PC-9 (cell line): ENCODE data around the gene FHAD1. TPM values are rescaled to one million over a fixed set of nuclear protein-coding genes. Genes with fewer than 3 reads are reported as not detected.

Experiments
- BruUV-seq: library from RNA; stranded (reverse); fragments of 400-500 nt; replicated peaks from 2 replicates; lab custom pipeline; 2021; lab: Mats Ljungman, UMichigan
- CTCF ChIA-PET: fragments of 300-600 bp; sonication (Branson Sonifier 250); formaldehyde crosslinking; loops from one replicate; lab custom pipeline; 2022; ENCODE audit warnings: antibody characterized with exemption; lab: Charles Lee
- POLR2A ChIA-PET: fragments of 300-600 bp; sonication (Branson Sonifier 250); formaldehyde crosslinking; loops from one replicate; lab custom pipeline; 2022; ENCODE audit warnings: antibody characterized with exemption; ENCODE audit not compliant: unreplicated experiment; lab: Charles Lee
- DNase-seq, 2 experiments: peaks; one replicate each; pipeline versions ENCODE4 v3.0.0 to v3.0.0-alpha.2; 2015 to 2022; ENCODE audit warnings: mixed read lengths in 1 of 2
- H2AFZ ChIP-seq: fragments of 200-600 bp; sonication (generic); 2 replicates; pipeline ENCODE4 v1.8.1; 2017; ENCODE audit warnings: antibody characterized with exemption
- H3F3A ChIP-seq: fragments of 200-600 bp; sonication (generic); 2 replicates; pipeline ENCODE4 v1.8.1; 2017; ENCODE audit warnings: antibody characterized with exemption, mild to moderate bottlenecking, low read depth; ENCODE audit not compliant: insufficient read depth
- H3K27ac ChIP-seq: fragments of 200-600 bp; sonication (generic); 2 replicates; pipeline ENCODE4 v1.6.1; 2016; ENCODE audit warnings: mixed run types
- H3K27me3 ChIP-seq: fragments of 200-600 bp; sonication (generic); 2 replicates; pipeline ENCODE4 v1.6.1; 2016; ENCODE audit warnings: low read depth, mixed run types; ENCODE audit not compliant: insufficient read depth
- H3K36me3 ChIP-seq: fragments of 200-600 bp; sonication (generic); 2 replicates; pipeline ENCODE4 v1.6.1; 2016; ENCODE audit warnings: low read depth, mixed run types
- H3K4me1 ChIP-seq: fragments of 200-600 bp; sonication (generic); replicated peaks from 2 replicates; pipeline ENCODE4 v1.6.1; 2016; ENCODE audit warnings: mixed run types; ENCODE audit not compliant: insufficient read depth
- H3K4me2 ChIP-seq: fragments of 200-600 bp; sonication (generic); 2 replicates; pipeline ENCODE4 v1.6.1; 2017; ENCODE audit warnings: mixed run types
- H3K4me3 ChIP-seq: fragments of 200-600 bp; sonication (generic); 2 replicates; pipeline ENCODE4 v1.6.1; 2016; ENCODE audit warnings: mixed run types
- H3K79me2 ChIP-seq: fragments of 200-600 bp; sonication (generic); 2 replicates; pipeline ENCODE4 v1.6.1; 2017; ENCODE audit warnings: low read depth, mixed run types
- H3K9me2 ChIP-seq: fragments of 200-600 bp; sonication (generic); 2 replicates; pipeline ENCODE4 v1.8.1; 2017; ENCODE audit warnings: mild to moderate bottlenecking; ENCODE audit not compliant: insufficient read depth
- H3K9me3 ChIP-seq: fragments of 200-600 bp; sonication (generic); 2 replicates; pipeline ENCODE4 v1.8.1; 2016; ENCODE audit warnings: low read depth; ENCODE audit not compliant: insufficient read depth
- H4K20me1 ChIP-seq: fragments of 200-600 bp; sonication (generic); 2 replicates; pipeline ENCODE4 v1.8.1; 2017; ENCODE audit not compliant: insufficient read depth
- EZH2 ChIP-seq: fragments of 200-600 bp; sonication (generic); IDR thresholded peaks from 2 replicates; pipeline ENCODE4 v1.8.0; 2017; ENCODE audit warnings: antibody characterized with exemption, low read depth
- intact Hi-C: fragments of 100-400 bp; cut with micrococcal nuclease; formaldehyde crosslinking; loops from one replicate; pipeline ENCODE4 v1.10.0; 2022; ENCODE audit not compliant: unreplicated experiment
- total RNA-seq: library from RNA; stranded (reverse); gene quantifications from 2 replicates; pipeline ENCODE4 v1.2.3, GENCODE V29; 2021
- TF ChIP-seq, protein P1 (sequence below): fragments of 200-600 bp; sonication (generic); conservative IDR thresholded peaks from 2 replicates; pipeline ENCODE4 v1.6.1; 2017; ENCODE audit warnings: mixed run types, antibody characterized with exemption, mild to moderate bottlenecking, moderate library complexity

FHAD1 gene
- total RNA-seq, 1 experiment from 2014 or later = 6.9 TPM

DNA sequence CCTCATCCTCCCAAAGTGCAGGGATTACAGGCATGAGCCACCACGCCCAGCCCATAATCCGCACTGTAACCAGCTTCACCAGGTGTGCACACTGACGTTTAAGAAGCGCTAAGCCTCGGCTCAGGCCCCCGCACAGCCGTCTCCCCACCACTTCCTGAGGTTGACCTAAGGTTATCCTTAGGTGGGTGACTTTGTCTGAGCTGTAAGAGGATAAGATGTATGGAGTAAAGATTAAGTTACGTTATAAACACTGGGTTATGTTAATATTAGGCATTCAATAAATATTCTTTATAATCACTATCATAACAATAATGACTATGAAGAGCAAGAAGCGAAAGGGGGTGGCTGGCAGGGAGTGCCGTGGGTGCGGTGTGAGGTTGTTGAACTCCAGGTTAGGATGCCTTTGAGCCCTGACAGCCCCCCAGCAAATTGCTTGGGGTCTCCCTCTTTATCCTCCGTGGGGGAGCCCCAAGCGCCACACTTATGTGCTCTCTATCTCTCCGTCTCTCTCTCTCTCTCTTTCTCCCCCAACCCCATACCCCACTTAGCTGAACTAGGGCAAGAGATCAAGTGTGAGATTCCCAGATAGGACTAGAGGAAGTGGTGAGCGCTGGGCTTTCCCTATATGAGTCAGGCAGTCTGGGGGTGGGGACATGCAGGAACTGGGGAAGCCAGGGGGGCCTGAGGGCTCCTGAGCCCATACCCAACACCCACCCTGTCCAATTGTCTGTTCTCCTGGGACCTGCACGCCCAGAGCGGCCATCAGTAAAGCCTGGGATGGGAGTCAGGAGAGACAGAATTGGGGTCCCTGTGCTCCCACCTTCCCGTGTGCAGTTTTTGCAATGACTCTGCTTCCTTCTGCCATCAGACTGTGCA, 170.3 kb downstream of the FHAD1 start:
- CTCF ChIA-PET = no interaction called here
- POLR2A ChIA-PET = no interaction called here
- no peaks in the 10 kb centered on the region for H3K9me3 ChIP-seq
- no peak for TF ChIP-seq EZH2
- DNase-seq = peak; percentile 75 to 76
- peaks cover 87% of the 10 kb centered on the region for H3K79me2 ChIP-seq
- 0 out of 2 replicates have a peak, but pooled peaks cover 6% of the 10 kb centered on the region for H3K36me3 ChIP-seq
- intact Hi-C loops = loop anchor here (2.0 to 5.0 kb wide), 3 partner anchors 60 to 265 kb away; partner anchors contain the start of gene TMEM51
- H3K27ac ChIP-seq = peak overlapping the region; percentile 87
- BruUV-seq = no TSS peak
- no peaks in the 10 kb centered on the region for H3K9me2 ChIP-seq
- H3F3A ChIP-seq = peaks cover 29% of the 10 kb centered on the region
- H3K4me3 ChIP-seq = peak overlapping the region; percentile 39; the same call in 1 of the 2 replicates
- peak overlapping the region; percentile 77 for H3K4me2 ChIP-seq
- no peaks in the 10 kb centered on the region for H3K27me3 ChIP-seq
- peaks cover 45% of the 10 kb centered on the region for H3K4me1 ChIP-seq
- H4K20me1 ChIP-seq = peaks cover 4% of the 10 kb centered on the region; the same call in 1 of the 2 replicates
- no peak overlapping the region for H2AFZ ChIP-seq

DNA sequence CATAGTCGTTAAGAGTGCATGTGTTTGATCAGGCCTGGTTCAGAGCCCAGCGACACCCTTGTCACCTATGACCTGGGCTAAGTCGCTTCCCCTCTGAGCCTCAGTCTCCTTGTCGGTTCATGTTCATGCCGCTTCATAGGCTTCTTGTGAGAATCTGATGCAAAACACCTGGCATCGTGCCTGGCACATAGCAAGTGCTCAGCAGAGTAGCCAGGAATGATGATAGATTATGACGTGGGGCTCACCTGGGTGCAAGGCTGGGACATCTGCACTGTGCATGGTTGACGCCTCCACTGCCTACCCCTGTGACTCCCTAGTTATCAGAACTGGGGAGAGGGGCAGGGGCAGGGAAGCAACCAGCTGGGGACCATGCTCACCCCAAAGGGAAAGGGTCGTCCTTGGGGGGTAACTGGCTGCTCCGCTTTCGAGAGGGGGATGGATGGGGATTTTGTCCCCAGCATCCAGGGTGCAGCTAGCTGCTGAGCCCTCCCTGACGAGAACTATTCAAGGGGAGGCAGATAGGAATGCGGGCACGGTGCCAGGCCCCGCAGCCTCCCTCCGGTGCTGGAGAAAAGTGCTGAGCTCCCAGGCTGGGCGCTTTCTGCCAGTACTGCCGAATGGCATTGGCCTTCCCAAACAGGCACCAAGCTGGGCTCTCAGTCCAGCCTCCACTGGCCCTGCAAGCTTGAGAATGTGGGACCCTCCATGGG, 171.9 kb downstream of the FHAD1 start:
- Histone ChIP-seq H3K4me2 (no peak overlapping the region), H3K9me3 (no peaks in the 10 kb centered on the region), H2AFZ (no peak overlapping the region), H3K4me1 (peaks cover 42% of the 10 kb centered on the region), H3K36me3 (0 out of 2 replicates have a peak, but pooled peaks cover 6% of the 10 kb centered on the region), H4K20me1 (peaks cover 6% of the 10 kb centered on the region; the same call in 1 of the 2 replicates), H3K27me3 (no peaks in the 10 kb centered on the region), H3F3A (peaks cover 36% of the 10 kb centered on the region), H3K79me2 (peaks cover 85% of the 10 kb centered on the region), H3K9me2 (no peaks in the 10 kb centered on the region), H3K4me3 (no peak overlapping the region), H3K27ac (no peak overlapping the region)
- BruUV-seq = no TSS peak
- ChIA-PET CTCF (no interaction called here), POLR2A (interaction anchor here (0.6 to 0.7 kb wide), 2 partner anchors 86 to 96 kb away, joined by 3 read pairs; no protein-coding TSS in a partner anchor)
- intact Hi-C loops = loop anchor here (5.0 kb wide), 1 partner anchor 267 kb away; the partner anchor contains the start of gene TMEM51
- TF ChIP-seq EZH2 = no peak
- TF ChIP-seq, protein P1, sequence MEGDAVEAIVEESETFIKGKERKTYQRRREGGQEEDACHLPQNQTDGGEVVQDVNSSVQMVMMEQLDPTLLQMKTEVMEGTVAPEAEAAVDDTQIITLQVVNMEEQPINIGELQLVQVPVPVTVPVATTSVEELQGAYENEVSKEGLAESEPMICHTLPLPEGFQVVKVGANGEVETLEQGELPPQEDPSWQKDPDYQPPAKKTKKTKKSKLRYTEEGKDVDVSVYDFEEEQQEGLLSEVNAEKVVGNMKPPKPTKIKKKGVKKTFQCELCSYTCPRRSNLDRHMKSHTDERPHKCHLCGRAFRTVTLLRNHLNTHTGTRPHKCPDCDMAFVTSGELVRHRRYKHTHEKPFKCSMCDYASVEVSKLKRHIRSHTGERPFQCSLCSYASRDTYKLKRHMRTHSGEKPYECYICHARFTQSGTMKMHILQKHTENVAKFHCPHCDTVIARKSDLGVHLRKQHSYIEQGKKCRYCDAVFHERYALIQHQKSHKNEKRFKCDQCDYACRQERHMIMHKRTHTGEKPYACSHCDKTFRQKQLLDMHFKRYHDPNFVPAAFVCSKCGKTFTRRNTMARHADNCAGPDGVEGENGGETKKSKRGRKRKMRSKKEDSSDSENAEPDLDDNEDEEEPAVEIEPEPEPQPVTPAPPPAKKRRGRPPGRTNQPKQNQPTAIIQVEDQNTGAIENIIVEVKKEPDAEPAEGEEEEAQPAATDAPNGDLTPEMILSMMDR = no peak
- DNase-seq = no peak

DNA sequence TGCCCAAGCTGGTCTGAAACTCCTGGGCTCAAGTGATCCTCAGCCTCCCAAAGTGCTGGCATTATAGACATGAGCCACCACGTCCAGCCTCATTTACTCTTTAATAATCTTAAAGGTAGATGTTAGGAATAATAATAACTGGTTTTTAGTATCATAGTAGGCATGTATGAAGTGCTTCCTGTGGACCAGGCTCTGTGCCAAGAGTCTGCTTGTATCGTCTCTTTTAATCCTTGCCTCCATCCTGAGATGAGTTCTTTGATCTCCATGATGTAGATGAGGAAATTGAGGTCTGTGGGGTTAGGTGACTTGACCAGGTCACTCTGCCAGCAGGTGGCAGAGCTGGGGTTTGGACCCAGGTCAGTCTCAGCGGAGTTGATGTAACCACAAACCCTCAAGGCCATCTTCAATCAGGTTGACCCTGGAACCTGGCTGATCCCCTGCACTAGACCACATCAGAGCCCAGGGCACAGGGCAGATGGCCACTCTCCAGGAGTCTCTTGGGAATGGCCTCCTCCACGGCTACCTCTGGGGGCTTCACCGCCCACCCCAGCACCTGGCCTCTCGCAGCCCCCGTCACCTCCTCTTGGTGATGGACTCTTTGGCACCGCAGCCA, 173.9 kb downstream of the FHAD1 start:
- Histone ChIP-seq H3K4me1 (peaks cover 43% of the 10 kb centered on the region), H3K27ac (no peak overlapping the region), H2AFZ (no peak overlapping the region), H3K79me2 (peaks cover 75% of the 10 kb centered on the region), H3F3A (peaks cover 29% of the 10 kb centered on the region), H3K9me3 (no peaks in the 10 kb centered on the region), H3K4me2 (no peak overlapping the region), H3K9me2 (no peaks in the 10 kb centered on the region), H3K36me3 (no peaks in the 10 kb centered on the region), H3K4me3 (no peak overlapping the region), H4K20me1 (peaks cover 3% of the 10 kb centered on the region; the same call in 1 of the 2 replicates), H3K27me3 (no peaks in the 10 kb centered on the region)
- intact Hi-C loops = loop anchor here (5.0 kb wide), 2 partner anchors 204 to 284 kb away; no protein-coding TSS in a partner anchor
- no peak for DNase-seq
- ChIA-PET CTCF (interaction anchor here (0.7 kb wide), 1 partner anchor 9 kb away, joined by 3 read pairs; no protein-coding TSS in a partner anchor), POLR2A (no interaction called here)
- TF ChIP-seq EZH2 = no peak
- TF ChIP-seq, protein P1 = no peak
- BruUV-seq = no TSS peak
